T-helper 2 cell treated with Interferon-gamma antibody and Interleukin-4, amounts not matched to agents 5 μg/mL and 100 μg/mL, for 36 hours (primary cell): ENCODE results near the gene RGS6.

ENCODE experiments used
- DNase-seq: peaks from one replicate; pipeline ENCODE4 v3.0.0; 2021; ENCODE audit warnings: low spot score
- H3K27ac Mint-ChIP-seq: one replicate; pipeline ENCODE4 v1.8.0; 2021; ENCODE audit warnings: mild to moderate bottlenecking, mixed read lengths
- H3K27me3 Mint-ChIP-seq: one replicate; pipeline ENCODE4 v1.8.0; 2021; ENCODE audit warnings: low read depth, mixed read lengths
- H3K36me3 Mint-ChIP-seq: one replicate; pipeline ENCODE4 v1.8.0; 2021; ENCODE audit warnings: low read depth, mixed read lengths
- H3K4me1 Mint-ChIP-seq: one replicate; pipeline ENCODE4 v1.8.0; 2021; ENCODE audit warnings: low read depth, mixed read lengths
- H3K4me3 Mint-ChIP-seq: one replicate; pipeline ENCODE4 v1.8.0; 2022; ENCODE audit warnings: mild to moderate bottlenecking, moderate library complexity, mixed read lengths
- H3K9me3 Mint-ChIP-seq: one replicate; pipeline ENCODE4 v1.8.0; 2021; ENCODE audit warnings: mixed read lengths

Gene RGS6

DNA sequence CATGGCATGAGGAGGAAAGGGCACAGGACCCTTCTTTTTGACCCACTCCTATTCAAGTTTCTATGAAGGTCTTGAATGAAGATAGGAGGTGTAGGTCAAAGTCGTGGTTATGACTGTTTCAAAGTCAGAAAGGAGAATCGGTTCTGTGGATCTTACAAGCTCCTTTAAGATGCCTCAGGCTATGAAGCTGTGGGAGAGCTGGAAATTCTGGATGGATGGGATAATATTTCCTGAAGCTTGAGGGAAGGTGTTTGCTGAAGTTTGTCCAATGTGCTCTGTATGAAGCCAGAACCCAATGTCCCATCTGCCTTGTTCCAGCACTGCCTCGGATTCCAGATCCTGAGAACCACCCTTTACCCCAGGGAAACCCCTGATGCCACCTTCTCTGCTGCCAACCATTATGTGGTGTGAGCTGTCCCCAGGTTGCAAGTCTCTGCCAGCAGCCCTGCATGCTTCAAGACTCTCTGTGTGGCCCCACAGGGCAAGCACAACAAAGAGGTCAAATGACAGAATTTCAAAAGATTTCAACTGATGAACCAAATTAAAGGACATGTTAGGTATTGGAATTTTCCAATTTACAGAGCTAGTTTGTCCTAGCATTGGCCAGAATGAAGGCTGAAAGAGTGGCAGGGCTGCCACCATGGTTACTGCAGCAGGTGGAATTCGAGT, 472.0 kb downstream of the RGS6 start:
- H3K27me3 Mint-ChIP-seq = peaks cover 57% of the 10 kb centered on the region
- H3K36me3 Mint-ChIP-seq = peaks cover 1% of the 10 kb centered on the region
- H3K27ac Mint-ChIP-seq = no peak overlapping the region
- peaks cover 40% of the 10 kb centered on the region for H3K4me1 Mint-ChIP-seq
- DNase-seq = no peak
- H3K4me3 Mint-ChIP-seq = no peak overlapping the region
- H3K9me3 Mint-ChIP-seq = peaks cover 3% of the 10 kb centered on the region

DNA sequence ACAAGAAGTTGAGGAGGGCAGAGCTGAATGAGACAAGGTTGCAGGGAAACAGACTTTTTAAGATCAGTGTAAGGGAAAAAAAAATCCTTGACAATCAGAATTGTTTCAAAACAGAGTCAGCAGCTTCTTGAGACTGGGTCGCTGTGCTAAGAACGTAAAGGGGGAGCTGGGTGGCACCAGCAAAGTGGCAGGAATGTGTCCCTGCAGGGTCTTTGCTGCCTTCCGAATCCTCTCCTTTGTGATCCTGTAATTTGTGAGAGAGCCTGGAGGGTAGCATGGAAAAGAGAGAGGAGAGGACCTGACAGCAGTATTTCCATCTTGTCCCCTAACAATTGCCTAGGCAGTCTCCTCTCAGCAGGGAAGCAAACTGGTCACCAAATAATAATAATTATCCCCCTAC, 472.8 kb downstream of the RGS6 start:
- Mint-ChIP-seq H3K4me1 (peaks cover 40% of the 10 kb centered on the region), H3K4me3 (no peak overlapping the region), H3K9me3 (peaks cover 3% of the 10 kb centered on the region), H3K27ac (no peak overlapping the region), H3K27me3 (peaks cover 50% of the 10 kb centered on the region), H3K36me3 (peaks cover 1% of the 10 kb centered on the region)
- no peak for DNase-seq

DNA sequence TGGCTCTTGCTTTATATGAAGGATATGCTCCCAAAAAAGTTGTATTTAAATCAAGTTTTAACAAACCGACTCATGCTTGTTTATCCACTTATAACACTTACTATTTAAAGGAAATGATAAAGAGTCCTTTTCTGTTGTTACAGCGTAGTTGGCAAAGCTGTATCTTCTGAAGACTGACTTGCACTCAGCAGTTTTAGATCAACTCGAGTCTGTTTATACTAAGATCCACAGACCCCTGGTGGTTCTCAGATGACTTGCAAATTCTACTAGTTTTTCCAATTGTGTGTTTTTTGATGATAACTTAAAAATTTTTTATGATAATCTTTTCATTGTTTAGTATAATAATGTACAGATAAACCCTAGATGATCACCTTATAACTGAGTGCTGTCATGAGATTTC, 475.8 kb downstream of the RGS6 start:
- DNase-seq = no peak
- Mint-ChIP-seq H3K36me3 (peaks cover 1% of the 10 kb centered on the region), H3K9me3 (peaks cover 3% of the 10 kb centered on the region), H3K4me1 (peaks cover 20% of the 10 kb centered on the region), H3K27me3 (peaks cover 46% of the 10 kb centered on the region), H3K4me3 (no peak overlapping the region), H3K27ac (no peak overlapping the region)

DNA sequence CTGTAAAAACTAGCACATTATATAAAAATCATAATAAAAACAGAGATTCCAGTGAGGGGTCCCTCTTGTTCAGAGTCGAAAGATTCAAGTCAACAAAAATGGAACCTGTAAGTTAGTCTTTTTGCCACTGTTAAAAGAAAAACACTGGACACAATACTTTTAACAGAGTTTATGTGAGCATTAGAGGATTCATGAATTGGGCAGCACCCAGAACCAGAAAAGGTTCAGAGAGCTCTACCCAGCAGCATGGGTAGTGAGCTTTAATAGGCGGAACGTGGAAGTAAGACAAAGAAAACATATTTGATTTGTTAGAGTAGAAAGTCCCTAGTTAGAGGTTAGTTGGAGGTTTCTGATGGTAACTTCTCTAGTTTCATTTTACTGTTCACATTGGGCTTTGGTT, 476.8 kb downstream of the RGS6 start:
- H3K4me1 Mint-ChIP-seq = peaks cover 14% of the 10 kb centered on the region
- no peak for DNase-seq
- H3K27me3 Mint-ChIP-seq = peaks cover 43% of the 10 kb centered on the region
- no peak overlapping the region for H3K4me3 Mint-ChIP-seq
- H3K9me3 Mint-ChIP-seq = peaks cover 3% of the 10 kb centered on the region
- no peaks in the 10 kb centered on the region for H3K36me3 Mint-ChIP-seq
- H3K27ac Mint-ChIP-seq = no peak overlapping the region

DNA sequence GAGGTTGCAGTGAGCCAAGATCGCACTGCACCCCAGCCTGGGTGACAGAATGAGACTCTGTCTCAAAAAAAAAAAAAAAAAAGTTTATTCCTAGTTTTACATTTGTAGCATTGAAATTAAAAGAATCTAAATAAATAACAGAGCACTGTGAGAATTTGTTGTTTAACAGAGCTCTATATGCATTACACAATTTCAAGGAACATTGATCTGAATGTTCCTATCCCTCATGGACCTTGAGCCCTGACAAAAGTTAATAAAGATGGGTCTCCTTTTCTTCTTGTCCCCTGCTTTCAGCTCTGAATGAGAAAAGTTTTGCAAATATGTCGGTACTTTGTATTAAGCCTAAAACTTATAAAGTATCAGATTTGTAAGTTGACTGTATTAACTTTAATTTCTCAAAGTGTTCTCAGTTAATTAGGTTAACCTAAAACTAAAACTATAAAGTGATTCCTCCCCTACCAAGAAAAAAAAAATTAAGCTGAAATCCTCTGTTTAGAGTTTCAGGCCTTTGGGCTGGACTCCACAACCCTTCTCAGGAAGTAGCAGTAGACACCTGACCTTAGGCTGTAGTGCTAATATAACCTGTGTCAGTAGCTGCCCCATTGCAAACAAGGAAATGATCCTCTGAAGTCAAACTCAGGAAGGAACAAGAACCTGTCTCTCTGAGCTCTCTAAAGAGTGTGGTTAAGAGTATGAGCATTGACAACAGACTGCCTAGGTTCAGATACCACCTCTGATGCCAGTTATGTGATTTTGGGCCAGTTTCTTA, 484.0 kb downstream of the RGS6 start:
- Mint-ChIP-seq H3K9me3 (no peaks in the 10 kb centered on the region), H3K27ac (no peak overlapping the region), H3K27me3 (peaks cover 26% of the 10 kb centered on the region), H3K36me3 (peaks cover 3% of the 10 kb centered on the region), H3K4me1 (peaks cover 13% of the 10 kb centered on the region), H3K4me3 (no peak overlapping the region)
- no peak for DNase-seq

DNA sequence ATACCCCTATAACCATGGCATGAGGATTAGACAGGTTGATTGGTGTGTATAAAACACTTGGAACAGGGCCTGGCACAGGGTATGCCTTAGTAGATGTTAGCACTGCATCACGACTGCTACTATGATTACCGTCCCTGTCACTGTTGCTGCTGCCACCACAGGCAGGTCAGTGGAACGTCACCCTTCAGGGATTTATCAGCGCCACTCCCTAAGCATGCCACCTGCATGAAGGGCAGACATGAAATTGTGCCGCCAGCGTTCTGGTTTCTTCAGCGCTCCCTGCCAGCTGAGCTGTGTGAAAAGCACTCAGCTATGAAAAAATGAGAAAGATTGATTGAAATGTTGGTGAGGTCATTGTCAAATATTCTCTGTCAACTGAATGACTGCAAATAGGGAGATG, 484.7 kb downstream of the RGS6 start:
- no peak for DNase-seq
- Mint-ChIP-seq H3K4me1 (peaks cover 15% of the 10 kb centered on the region), H3K4me3 (no peak overlapping the region), H3K27me3 (peaks cover 29% of the 10 kb centered on the region), H3K27ac (no peak overlapping the region), H3K9me3 (no peaks in the 10 kb centered on the region), H3K36me3 (peaks cover 3% of the 10 kb centered on the region)

DNA sequence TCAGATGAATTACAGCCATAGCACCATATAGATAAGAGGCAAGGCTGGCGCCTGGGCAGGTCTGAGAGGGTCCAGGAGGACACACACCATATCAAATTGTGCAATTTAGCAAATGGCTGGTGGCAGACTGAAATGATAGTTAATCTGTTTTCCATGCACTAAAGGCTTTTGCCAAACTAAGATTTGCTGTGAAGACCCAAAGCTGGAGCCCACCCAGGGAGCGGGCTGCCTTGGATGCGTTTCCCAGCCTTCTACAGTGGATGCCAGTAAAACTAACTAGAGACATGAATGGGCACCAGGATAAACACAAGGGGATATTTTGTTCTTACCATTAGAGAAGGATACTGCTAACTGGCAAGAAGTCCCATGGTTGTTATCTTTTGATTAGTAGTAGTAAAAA, 486.6 kb downstream of the RGS6 start:
- DNase-seq = no peak
- Mint-ChIP-seq H3K27me3 (peaks cover 33% of the 10 kb centered on the region), H3K27ac (no peak overlapping the region), H3K9me3 (peaks cover 3% of the 10 kb centered on the region), H3K4me1 (peaks cover 17% of the 10 kb centered on the region), H3K36me3 (peaks cover 12% of the 10 kb centered on the region), H3K4me3 (no peak overlapping the region)

- Mint-ChIP-seq H3K27me3 (peaks cover 33% of the 10 kb centered on the region), H3K9me3 (peaks cover 3% of the 10 kb centered on the region), H3K27ac (no peak overlapping the region), H3K4me1 (peaks cover 17% of the 10 kb centered on the region), H3K36me3 (peaks cover 12% of the 10 kb centered on the region), H3K4me3 (no peak overlapping the region)
- no peak for DNase-seq
These were observed 487.1 kb downstream of the RGS6 start for GRCh38 chr14:72419226-72419775.

DNA sequence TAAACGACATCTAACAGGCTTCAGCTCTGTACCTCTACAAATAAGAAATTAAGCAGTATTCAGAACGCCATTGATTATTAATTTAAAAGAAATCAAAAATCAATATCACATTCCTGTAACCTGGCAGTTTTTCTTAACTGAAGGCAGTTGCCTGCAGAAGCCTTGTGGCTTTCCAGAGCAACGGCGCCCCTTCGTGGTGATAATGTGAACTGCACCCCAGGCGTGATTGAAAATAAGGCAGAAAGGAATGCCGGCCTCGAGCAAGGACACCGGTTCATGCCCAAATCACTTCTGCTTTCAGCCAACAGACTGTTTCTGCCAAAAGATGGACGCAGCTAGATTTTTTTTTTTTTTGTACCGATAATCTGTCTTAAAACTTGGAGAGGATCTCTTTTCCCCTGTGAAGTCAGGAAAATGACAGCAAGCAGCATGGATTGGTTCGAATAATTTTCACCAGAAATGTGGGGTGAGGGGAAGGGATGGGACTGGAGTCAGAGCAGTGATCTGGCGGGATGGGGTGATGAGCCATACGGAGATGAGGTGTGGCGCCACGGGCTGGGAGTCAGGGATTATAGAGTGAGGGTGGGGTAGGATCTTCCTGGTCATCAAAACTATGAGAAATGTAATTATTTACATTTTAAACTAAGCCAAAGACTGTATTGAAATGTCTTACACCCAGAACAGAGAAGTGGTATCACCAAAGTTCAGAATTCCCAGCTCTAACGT, 488.7 kb downstream of the RGS6 start:
- Mint-ChIP-seq H3K27me3 (peaks cover 31% of the 10 kb centered on the region), H3K4me1 (peaks cover 17% of the 10 kb centered on the region), H3K9me3 (peaks cover 3% of the 10 kb centered on the region), H3K4me3 (no peak overlapping the region), H3K36me3 (peaks cover 14% of the 10 kb centered on the region), H3K27ac (peak overlapping the region; percentile 17)
- peak; percentile 67 for DNase-seq

GRCh38 chr14:72423957-72424356, 491.7 kb downstream of the RGS6 start:
- Mint-ChIP-seq H3K4me1 (peaks cover 12% of the 10 kb centered on the region), H3K9me3 (peaks cover 16% of the 10 kb centered on the region), H3K27ac (no peak overlapping the region), H3K36me3 (peaks cover 23% of the 10 kb centered on the region), H3K27me3 (peaks cover 43% of the 10 kb centered on the region), H3K4me3 (no peak overlapping the region)
- DNase-seq = no peak

- H3K4me3 Mint-ChIP-seq = no peak overlapping the region
These were observed 498.2 kb downstream of the RGS6 start for GRCh38 chr14:72430457-72430856.

GRCh38 chr14:72432748-72433147, 500.5 kb downstream of the RGS6 start:
- Mint-ChIP-seq H3K4me3 (no peak overlapping the region), H3K9me3 (peaks cover 29% of the 10 kb centered on the region), H3K27me3 (peaks cover 7% of the 10 kb centered on the region), H3K4me1 (peaks cover 34% of the 10 kb centered on the region), H3K27ac (no peak overlapping the region), H3K36me3 (peaks cover 43% of the 10 kb centered on the region)
- DNase-seq = no peak

More at GRCh38 chr14:72430457-72430856, 498.2 kb downstream of the RGS6 start:
- Mint-ChIP-seq H3K9me3 (peaks cover 34% of the 10 kb centered on the region), H3K36me3 (peaks cover 40% of the 10 kb centered on the region), H3K27ac (no peak overlapping the region), H3K27me3 (peaks cover 16% of the 10 kb centered on the region), H3K4me1 (peaks cover 18% of the 10 kb centered on the region)
- no peak for DNase-seq

DNA sequence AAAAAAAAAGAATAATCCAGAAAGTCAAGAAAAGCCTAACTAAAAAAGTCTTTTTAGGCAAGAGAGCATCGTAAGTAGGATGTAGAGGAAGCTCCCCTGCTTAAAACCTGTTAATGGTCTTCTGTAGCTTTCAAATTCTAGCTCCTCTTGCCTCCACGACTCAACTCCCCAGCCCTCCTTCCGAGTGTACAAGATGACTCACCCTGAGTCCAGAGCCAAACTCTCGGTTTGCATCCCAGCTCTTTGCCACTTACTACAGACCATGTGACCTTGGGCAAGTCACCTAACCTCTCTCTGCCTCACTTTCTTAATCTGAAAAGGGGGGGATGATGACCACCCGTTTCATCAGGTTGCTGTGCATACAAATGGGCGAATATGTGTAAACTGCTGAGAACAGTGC, 501.3 kb downstream of the RGS6 start:
- DNase-seq = no peak
- Mint-ChIP-seq H3K27me3 (peaks cover 2% of the 10 kb centered on the region), H3K4me1 (peaks cover 42% of the 10 kb centered on the region), H3K9me3 (peaks cover 22% of the 10 kb centered on the region), H3K27ac (no peak overlapping the region), H3K4me3 (no peak overlapping the region), H3K36me3 (peaks cover 36% of the 10 kb centered on the region)

DNA sequence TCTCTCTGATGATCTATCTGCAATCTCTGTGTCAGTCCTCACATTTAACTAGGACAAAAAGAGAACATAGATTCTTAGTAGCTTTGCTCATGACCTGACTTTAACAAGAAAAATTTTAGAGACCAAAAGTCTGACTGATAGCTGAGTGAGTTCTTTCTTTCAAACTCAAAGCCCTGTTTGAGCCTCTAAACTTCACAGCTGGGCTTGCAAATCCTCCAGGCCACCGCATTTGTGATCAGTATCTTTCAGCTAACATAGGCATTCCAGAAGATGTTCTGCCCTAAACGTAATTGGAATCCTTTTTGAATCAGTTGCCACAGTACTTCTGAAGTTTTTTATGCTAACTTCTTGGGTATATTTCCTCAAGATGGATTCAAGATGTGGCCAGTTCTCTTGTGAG, 502.6 kb downstream of the RGS6 start:
- Mint-ChIP-seq H3K36me3 (peaks cover 34% of the 10 kb centered on the region), H3K4me3 (peak overlapping the region; percentile 32), H3K27ac (peak overlapping the region; percentile 58), H3K4me1 (peaks cover 54% of the 10 kb centered on the region), H3K27me3 (peaks cover 2% of the 10 kb centered on the region), H3K9me3 (peaks cover 15% of the 10 kb centered on the region)
- no peak for DNase-seq
